ENCODE measurements around the gene GABPB2. TPM values are rescaled to one million over a fixed set of nuclear protein-coding genes. Genes with fewer than 3 reads are reported as not detected.

Gene GABPB2
- total and polyA plus RNA-seq, 2 experiments from 2014 or later = 1.1 to 2.6 TPM

DNA sequence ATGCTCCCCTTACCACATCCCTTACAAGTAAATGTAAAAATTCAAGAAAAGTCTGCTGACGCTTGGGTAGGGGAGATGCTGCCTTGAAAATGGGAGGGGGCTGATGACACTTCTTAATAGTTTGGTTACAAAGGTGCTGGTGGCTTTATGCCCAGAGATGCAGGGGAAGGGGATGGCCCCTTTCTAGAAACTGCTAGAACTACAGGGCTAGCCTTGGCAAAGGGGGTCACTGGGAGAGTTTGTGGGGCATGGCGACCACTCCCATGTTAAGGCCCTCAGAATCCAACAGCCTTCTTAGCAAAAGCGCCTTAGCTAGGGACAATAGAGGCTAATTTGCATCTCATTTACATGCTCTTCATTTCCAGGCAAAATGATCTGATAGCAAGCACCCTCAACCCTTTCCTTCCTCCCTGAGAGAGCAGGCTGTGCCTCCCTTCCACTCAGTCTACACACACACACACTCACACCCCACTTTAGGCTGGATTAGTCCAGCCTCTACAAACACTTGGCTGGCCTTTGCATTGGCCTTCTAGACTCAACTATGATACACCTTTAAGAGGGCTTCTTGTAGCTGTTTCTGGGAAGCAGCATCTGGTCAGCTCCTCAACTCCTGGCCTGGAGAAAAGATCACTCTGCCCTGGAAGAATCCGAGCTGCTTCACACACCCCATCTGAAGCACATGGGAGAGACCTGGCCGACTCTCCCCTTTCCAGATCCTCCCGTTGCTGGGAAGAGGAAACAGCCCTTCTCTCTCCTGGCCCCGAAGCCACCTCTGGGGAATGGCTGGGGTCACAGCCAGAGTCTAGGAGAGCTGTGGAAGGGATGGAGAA, 74.1 kb downstream of the GABPB2 start:
- no peaks in the 10 kb centered on the region for H3K9me3 Mint-ChIP-seq
- Histone ChIP-seq H3K27me3 (ENCODE audit: insufficient read depth) (peaks cover 35% of the 10 kb centered on the region), H4K20me1 (replicated peaks; ENCODE audit: insufficient read depth) (peaks cover 5% of the 10 kb centered on the region; the same call in 1 of the 2 replicates), H3K4me3 (peak overlapping the region; percentile 96), H3K36me3 (ENCODE audit: insufficient read depth) (no peaks in the 10 kb centered on the region), H3K4me2 (peak overlapping the region; percentile 98), H3K4me1 (ENCODE audit: insufficient read depth) (peaks cover 35% of the 10 kb centered on the region), H3K79me2 (replicated peaks; ENCODE audit: insufficient read depth) (no peaks in the 10 kb centered on the region; the same call in 1 of the 2 replicates), H3K27ac (ENCODE audit: low read depth) (peak overlapping the region; percentile 39; the same call in 1 of the 2 replicates), H3K9me2 (ENCODE audit: insufficient read depth) (no peaks in the 10 kb centered on the region), H3F3A (replicated peaks; ENCODE audit: low read depth) (peaks cover 9% of the 10 kb centered on the region; the same call in 1 of the 2 replicates), H2AFZ (peak overlapping the region; percentile 91)
- H3K4me1 Mint-ChIP-seq = peaks cover 39% of the 10 kb centered on the region
- no peak overlapping the region; the same call in 1 of the 2 replicates for H3K27ac Mint-ChIP-seq
- ATAC-seq = peak; percentile 1
- peak overlapping the region; percentile 82 for H3K4me3 Mint-ChIP-seq
- peaks cover 33% of the 10 kb centered on the region for H3K27me3 Mint-ChIP-seq (ENCODE audit: insufficient read depth, low read depth, poor library complexity)
- TF ChIP-seq CREB1 (CRISPR knock-in tag; IDR thresholded peaks at IDR 0.05; ENCODE audit: low read depth) (no peak), EZH2 (IDR thresholded peaks at IDR 0.05; ENCODE audit: low read depth, unreplicated experiment) (no peak), EZH2phosphoT487 (IDR thresholded peaks at IDR 0.05; ENCODE audit: unreplicated experiment) (no peak), CTCF (conservative IDR thresholded peaks at IDR 0.05; ENCODE audit: low read depth in 2 of 2) (no peak), NANOG (IDR thresholded peaks at IDR 0.05; ENCODE audit: borderline replicate concordance) (no peak), REST (IDR thresholded peaks at IDR 0.05; ENCODE audit: unreplicated experiment) (no peak), JUNB (IDR thresholded peaks at IDR 0.05; ENCODE audit: unreplicated experiment) (no peak), ZNF114 (CRISPR knock-in tag; IDR thresholded peaks at IDR 0.05) (no peak), ZNF462 (CRISPR knock-in tag; IDR thresholded peaks at IDR 0.05) (no peak), ZNF331 (CRISPR knock-in tag; IDR thresholded peaks at IDR 0.05; ENCODE audit: low read depth) (no peak), POLR2AphosphoS5 (IDR thresholded peaks at IDR 0.05; ENCODE audit: low read depth) (no peak), STAT1 (IDR thresholded peaks at IDR 0.05; ENCODE audit: unreplicated experiment) (no peak)
- TF ChIP-seq, protein P1, sequence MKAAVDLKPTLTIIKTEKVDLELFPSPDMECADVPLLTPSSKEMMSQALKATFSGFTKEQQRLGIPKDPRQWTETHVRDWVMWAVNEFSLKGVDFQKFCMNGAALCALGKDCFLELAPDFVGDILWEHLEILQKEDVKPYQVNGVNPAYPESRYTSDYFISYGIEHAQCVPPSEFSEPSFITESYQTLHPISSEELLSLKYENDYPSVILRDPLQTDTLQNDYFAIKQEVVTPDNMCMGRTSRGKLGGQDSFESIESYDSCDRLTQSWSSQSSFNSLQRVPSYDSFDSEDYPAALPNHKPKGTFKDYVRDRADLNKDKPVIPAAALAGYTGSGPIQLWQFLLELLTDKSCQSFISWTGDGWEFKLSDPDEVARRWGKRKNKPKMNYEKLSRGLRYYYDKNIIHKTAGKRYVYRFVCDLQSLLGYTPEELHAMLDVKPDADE (IDR thresholded peaks at IDR 0.05) = no peak
- H3K36me3 Mint-ChIP-seq (ENCODE audit: low read depth) = no peaks in the 10 kb centered on the region; the same call in 2 of the 3 replicates
- DNase-seq (ENCODE audit: low spot score) = peak; percentile 46

Data from GM23338 (cell line).